ENCODE measurements around the gene NACA. TPM values are rescaled to one million over a fixed set of nuclear protein-coding genes. Genes with fewer than 3 reads are reported as not detected.

Gene NACA
- total RNA-seq, 1 donor from 2014 or later = 687 TPM

GRCh38 chr12:56768424-56768823 lies 43.3 kb upstream of the NACA start:
- Mint-ChIP-seq H3K4me1 (ENCODE audit: unreplicated experiment) (peaks cover 6% of the 10 kb centered on the region), H3K9me3 (ENCODE audit: unreplicated experiment) (no peaks in the 10 kb centered on the region), H3K36me3 (ENCODE audit: low read depth, unreplicated experiment) (peaks cover 5% of the 10 kb centered on the region), H3K27ac (ENCODE audit: unreplicated experiment) (no peak overlapping the region), H3K27me3 (ENCODE audit: unreplicated experiment) (peaks cover 5% of the 10 kb centered on the region), H3K4me3 (ENCODE audit: unreplicated experiment) (no peak overlapping the region)
- TF ChIP-seq CTCF (IDR thresholded peaks at IDR 0.05; ENCODE audit: unreplicated experiment) = no peak
- no peak for DNase-seq (ENCODE audit: low spot score)

GRCh38 chr12:56766535-56766934 lies 41.4 kb upstream of the NACA start:
- no peaks in the 10 kb centered on the region for H3K9me3 Mint-ChIP-seq (ENCODE audit: unreplicated experiment)
- H3K4me1 Mint-ChIP-seq (ENCODE audit: unreplicated experiment) = peaks cover 10% of the 10 kb centered on the region
- no peaks in the 10 kb centered on the region for H3K36me3 Mint-ChIP-seq (ENCODE audit: low read depth, unreplicated experiment)
- DNase-seq (ENCODE audit: low spot score) = no peak
- peaks cover 6% of the 10 kb centered on the region for H3K27me3 Mint-ChIP-seq (ENCODE audit: unreplicated experiment)
- no peak overlapping the region for H3K4me3 Mint-ChIP-seq (ENCODE audit: unreplicated experiment)
- H3K27ac Mint-ChIP-seq (ENCODE audit: unreplicated experiment) = no peak overlapping the region
- TF ChIP-seq CTCF (IDR thresholded peaks at IDR 0.05; ENCODE audit: unreplicated experiment) = no peak

DNA sequence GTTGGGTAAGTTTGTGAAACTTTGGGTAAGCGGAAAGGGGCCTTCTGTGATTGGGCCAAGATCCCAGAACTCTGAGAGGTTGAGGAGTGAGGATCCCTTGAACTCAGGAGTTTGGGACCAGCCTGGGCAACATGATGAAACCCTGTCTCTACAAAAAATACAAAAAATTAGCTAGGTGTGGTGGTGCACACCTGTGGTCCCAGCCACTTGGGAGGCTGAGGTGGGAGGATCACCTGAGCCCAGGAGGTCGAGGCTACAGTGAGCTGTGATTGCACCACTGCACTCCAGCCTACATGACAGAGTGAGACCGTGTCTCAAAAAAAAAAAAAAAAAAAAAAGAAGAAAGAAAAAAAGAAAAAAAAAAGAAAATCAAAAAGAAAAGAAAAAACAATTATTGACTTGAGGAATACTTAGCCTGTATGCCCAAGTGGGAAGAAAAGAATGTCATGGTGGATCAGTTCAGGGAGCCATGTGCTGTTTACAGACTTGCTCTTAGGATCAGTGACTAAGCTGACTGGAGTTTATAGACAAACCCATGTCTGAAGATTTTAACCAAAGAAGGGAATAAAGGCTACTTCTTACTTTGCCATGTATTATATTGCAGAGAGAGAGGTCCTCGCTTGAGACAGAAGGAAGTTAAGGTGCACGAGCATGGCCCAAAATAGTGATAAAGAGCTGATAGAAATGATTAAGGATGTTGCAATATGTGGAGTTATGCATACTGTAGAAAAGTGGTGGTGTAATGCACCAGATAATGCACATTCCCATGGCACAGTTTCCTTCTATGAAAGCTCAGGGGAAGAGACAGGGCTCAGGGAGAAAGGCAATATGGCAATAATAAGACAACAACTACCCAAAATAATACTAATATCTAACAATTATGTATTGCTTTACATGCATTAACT lies 38.9 kb upstream of the NACA start:
- DNase-seq (ENCODE audit: low spot score) = no peak
- no peak for TF ChIP-seq CTCF (IDR thresholded peaks at IDR 0.05; ENCODE audit: unreplicated experiment)
- Mint-ChIP-seq H3K9me3 (ENCODE audit: unreplicated experiment) (no peaks in the 10 kb centered on the region), H3K27me3 (ENCODE audit: unreplicated experiment) (peaks cover 3% of the 10 kb centered on the region), H3K27ac (ENCODE audit: unreplicated experiment) (no peak overlapping the region), H3K4me3 (ENCODE audit: unreplicated experiment) (no peak overlapping the region), H3K4me1 (ENCODE audit: unreplicated experiment) (peaks cover 10% of the 10 kb centered on the region), H3K36me3 (ENCODE audit: low read depth, unreplicated experiment) (peaks cover under 1% of the 10 kb centered on the region)

- no peaks in the 10 kb centered on the region for H3K9me3 Mint-ChIP-seq (ENCODE audit: unreplicated experiment)
- H3K27ac Mint-ChIP-seq (ENCODE audit: unreplicated experiment) = no peak overlapping the region
- peaks cover 2% of the 10 kb centered on the region for H3K27me3 Mint-ChIP-seq (ENCODE audit: unreplicated experiment)
- H3K36me3 Mint-ChIP-seq (ENCODE audit: low read depth, unreplicated experiment) = peaks cover 9% of the 10 kb centered on the region
- DNase-seq (ENCODE audit: low spot score) = no peak
- no peak overlapping the region for H3K4me3 Mint-ChIP-seq (ENCODE audit: unreplicated experiment)
- H3K4me1 Mint-ChIP-seq (ENCODE audit: unreplicated experiment) = peaks cover 3% of the 10 kb centered on the region
- no peak for TF ChIP-seq CTCF (IDR thresholded peaks at IDR 0.05; ENCODE audit: unreplicated experiment)
Observed at GRCh38 chr12:56761812-56762211, 36.7 kb upstream of the NACA start.

- TF ChIP-seq CTCF (IDR thresholded peaks at IDR 0.05; ENCODE audit: unreplicated experiment) = no peak
- H3K36me3 Mint-ChIP-seq (ENCODE audit: low read depth, unreplicated experiment) = peaks cover 9% of the 10 kb centered on the region
- DNase-seq (ENCODE audit: low spot score) = no peak
- H3K9me3 Mint-ChIP-seq (ENCODE audit: unreplicated experiment) = no peaks in the 10 kb centered on the region
- H3K27me3 Mint-ChIP-seq (ENCODE audit: unreplicated experiment) = peaks cover 2% of the 10 kb centered on the region
- H3K4me1 Mint-ChIP-seq (ENCODE audit: unreplicated experiment) = peaks cover 3% of the 10 kb centered on the region
- no peak overlapping the region for H3K4me3 Mint-ChIP-seq (ENCODE audit: unreplicated experiment)
- H3K27ac Mint-ChIP-seq (ENCODE audit: unreplicated experiment) = no peak overlapping the region
Observed at GRCh38 chr12:56760460-56760859, 35.4 kb upstream of the NACA start.

All from endothelial cell (in vitro differentiated cells).